WTC11 (cell line): ENCODE data around the gene PEX11B. TPM values are rescaled to one million over a fixed set of nuclear protein-coding genes. Genes with fewer than 3 reads are reported as not detected.

ENCODE experiments used
- ATAC-seq: fragments of 200-7000 bp; cut with Tn5 transposase; 2 replicates; pipeline ENCODE4 v1.10.0; 2021; ENCODE audit warnings: mild to moderate bottlenecking, moderate library complexity
- CTCF ChIA-PET: fragments of 300-600 bp; sonication (Branson Sonifier 250); formaldehyde crosslinking; loops from one replicate; lab custom pipeline; 2021; ENCODE audit warnings: antibody characterized with exemption; lab: Charles Lee
- POLR2A ChIA-PET: fragments of 350-600 bp; sonication (Branson Sonifier 250); formaldehyde crosslinking; loops from one replicate; lab custom pipeline; 2021; ENCODE audit warnings: antibody characterized with exemption; lab: Charles Lee
- DNase-seq: peaks from one replicate; pipeline ENCODE4 v3.0.0; 2021; ENCODE audit warnings: low spot score
- H3K27ac Mint-ChIP-seq: 2 replicates; pipeline ENCODE4 v1.8.0; 2021; ENCODE audit warnings: mixed read lengths
- H3K27me3 Mint-ChIP-seq: 2 replicates; pipeline ENCODE4 v1.8.0; 2021; ENCODE audit warnings: low read depth, mild to moderate bottlenecking, moderate library complexity, mixed read lengths
- H3K36me3 Mint-ChIP-seq: 2 replicates; pipeline ENCODE4 v1.8.0; 2021; ENCODE audit warnings: mixed read lengths
- H3K4me1 Mint-ChIP-seq: 2 replicates; pipeline ENCODE4 v1.8.0; 2022; ENCODE audit warnings: mixed read lengths
- H3K4me3 Mint-ChIP-seq: 2 replicates; pipeline ENCODE4 v1.8.0; 2021; ENCODE audit warnings: mild to moderate bottlenecking, moderate library complexity, mixed read lengths
- H3K9me3 Mint-ChIP-seq: 2 replicates; pipeline ENCODE4 v1.8.0; 2021; ENCODE audit warnings: mixed read lengths
- CREM ChIP-seq: sonication (generic); formaldehyde crosslinking; IDR thresholded peaks from 2 replicates; pipeline ENCODE4 v1.8.1; 2022; ENCODE audit warnings: mild to moderate bottlenecking, missing genetic modification reagents, moderate library complexity
- GABPB1 ChIP-seq: sonication (generic); formaldehyde crosslinking; IDR thresholded peaks from 2 replicates; pipeline ENCODE4 v1.8.1; 2023; ENCODE audit warnings: mild to moderate bottlenecking, missing genetic modification reagents
- IRF2 ChIP-seq: sonication (generic); formaldehyde crosslinking; IDR thresholded peaks from 2 replicates; pipeline ENCODE4 v1.8.0; 2022; ENCODE audit warnings: low read depth, missing genetic modification reagents, borderline replicate concordance
- JUN ChIP-seq: sonication (generic); formaldehyde crosslinking; IDR thresholded peaks from 2 replicates; pipeline ENCODE4 v1.8.0; 2023; ENCODE audit warnings: mild to moderate bottlenecking, missing genetic modification reagents
- OVOL2 ChIP-seq: fragments of 250-450 bp; sonication (Bioruptor Pico); IDR thresholded peaks from 2 replicates; pipeline ENCODE4 v1.9.0; 2021; ENCODE audit warnings: mild to moderate bottlenecking, borderline replicate concordance
- SP1 ChIP-seq: sonication (generic); formaldehyde crosslinking; conservative IDR thresholded peaks from 2 replicates; pipeline ENCODE4 v1.8.1; 2022; ENCODE audit warnings: missing genetic modification reagents
- TCF7 ChIP-seq: sonication (generic); formaldehyde crosslinking; IDR thresholded peaks from 2 replicates; pipeline ENCODE4 v1.8.0; 2022; ENCODE audit warnings: mild to moderate bottlenecking, low read depth, missing genetic modification reagents, moderate library complexity
- TEAD4 ChIP-seq: sonication (generic); formaldehyde crosslinking; IDR thresholded peaks from 2 replicates; pipeline ENCODE4 v1.8.0; 2022; ENCODE audit warnings: mild to moderate bottlenecking, missing genetic modification reagents
- ZNF121 ChIP-seq: sonication (generic); formaldehyde crosslinking; IDR thresholded peaks from 2 replicates; pipeline ENCODE4 v1.8.0; 2023; ENCODE audit warnings: missing genetic modification reagents
- ZNF263 ChIP-seq: sonication (generic); formaldehyde crosslinking; IDR thresholded peaks from 2 replicates; pipeline ENCODE4 v1.8.1; 2022; ENCODE audit warnings: low read depth, mild to moderate bottlenecking, moderate library complexity, missing genetic modification reagents
- ZNF416 ChIP-seq: fragments of 250-450 bp; sonication (Bioruptor Pico); IDR thresholded peaks from 2 replicates; pipeline ENCODE4 v1.9.0; 2021; ENCODE audit warnings: mild to moderate bottlenecking, inconsistent platforms
- total RNA-seq: library from RNA; stranded (reverse); gene quantifications from 3 replicates; pipeline ENCODE4 v1.2.3, GENCODE V29; 2021
- TF ChIP-seq, protein P1 (sequence below): sonication (generic); formaldehyde crosslinking; IDR thresholded peaks from 2 replicates; pipeline ENCODE4 v1.8.1; 2023; ENCODE audit warnings: mild to moderate bottlenecking, missing genetic modification reagents, moderate library complexity
- TF ChIP-seq, protein P2 (sequence below): sonication (generic); formaldehyde crosslinking; IDR thresholded peaks from 2 replicates; pipeline ENCODE4 v1.8.1; 2023; ENCODE audit warnings: mild to moderate bottlenecking, missing genetic modification reagents
- TF ChIP-seq, protein P3 (sequence below): sonication (generic); formaldehyde crosslinking; IDR thresholded peaks from 2 replicates; pipeline ENCODE4 v1.8.0; 2022; ENCODE audit warnings: mild to moderate bottlenecking, missing genetic modification reagents
- TF ChIP-seq, protein P4 (sequence below): sonication (generic); formaldehyde crosslinking; IDR thresholded peaks from 2 replicates; pipeline ENCODE4 v1.8.1; 2022; ENCODE audit warnings: mild to moderate bottlenecking, moderate library complexity, missing genetic modification reagents
- TF ChIP-seq, protein P5 (sequence below): sonication (generic); formaldehyde crosslinking; IDR thresholded peaks from 2 replicates; pipeline ENCODE4 v1.8.1; 2023; ENCODE audit warnings: mild to moderate bottlenecking, missing genetic modification reagents
- TF ChIP-seq, protein P6 (sequence below): sonication (generic); formaldehyde crosslinking; IDR thresholded peaks from 2 replicates; pipeline ENCODE4 v1.8.1; 2023; ENCODE audit warnings: mild to moderate bottlenecking, moderate library complexity, missing genetic modification reagents
- TF ChIP-seq, protein P7 (sequence below): sonication (generic); formaldehyde crosslinking; conservative IDR thresholded peaks from 2 replicates; pipeline ENCODE4 v1.8.1; 2022; ENCODE audit warnings: mild to moderate bottlenecking, missing genetic modification reagents
- TF ChIP-seq, protein P8 (sequence below): sonication (generic); formaldehyde crosslinking; IDR thresholded peaks from 2 replicates; pipeline ENCODE4 v1.8.0; 2023; ENCODE audit warnings: missing genetic modification reagents
- TF ChIP-seq, protein P9 (sequence below): fragments of 250-450 bp; sonication (Bioruptor Pico); IDR thresholded peaks from 2 replicates; pipeline ENCODE4 v1.8.0; 2021; ENCODE audit warnings: mild to moderate bottlenecking

PEX11B gene
- total RNA-seq, 1 experiment from 2014 or later = 11.8 TPM

DNA sequence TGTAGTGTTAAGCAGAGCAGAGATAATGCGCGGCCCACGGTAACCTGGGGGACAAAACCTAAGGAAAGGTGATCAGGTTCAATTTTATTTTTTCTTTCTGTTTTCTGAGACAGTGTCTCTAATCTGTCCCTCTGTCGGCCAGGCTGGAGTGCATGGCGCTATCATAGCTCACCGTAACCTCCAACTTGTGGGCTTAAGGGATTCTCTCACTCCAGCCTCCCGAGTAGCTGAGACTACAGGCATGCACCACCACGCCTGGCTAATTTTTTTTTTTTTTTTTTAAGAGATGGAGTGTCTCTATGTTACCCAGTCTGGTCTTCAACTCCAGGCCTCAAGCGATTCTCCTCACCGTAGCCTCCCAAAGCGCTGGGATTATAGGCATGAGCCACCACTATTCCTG, 32.1 kb downstream of the PEX11B start:
- ATAC-seq = peak; percentile 2

DNA sequence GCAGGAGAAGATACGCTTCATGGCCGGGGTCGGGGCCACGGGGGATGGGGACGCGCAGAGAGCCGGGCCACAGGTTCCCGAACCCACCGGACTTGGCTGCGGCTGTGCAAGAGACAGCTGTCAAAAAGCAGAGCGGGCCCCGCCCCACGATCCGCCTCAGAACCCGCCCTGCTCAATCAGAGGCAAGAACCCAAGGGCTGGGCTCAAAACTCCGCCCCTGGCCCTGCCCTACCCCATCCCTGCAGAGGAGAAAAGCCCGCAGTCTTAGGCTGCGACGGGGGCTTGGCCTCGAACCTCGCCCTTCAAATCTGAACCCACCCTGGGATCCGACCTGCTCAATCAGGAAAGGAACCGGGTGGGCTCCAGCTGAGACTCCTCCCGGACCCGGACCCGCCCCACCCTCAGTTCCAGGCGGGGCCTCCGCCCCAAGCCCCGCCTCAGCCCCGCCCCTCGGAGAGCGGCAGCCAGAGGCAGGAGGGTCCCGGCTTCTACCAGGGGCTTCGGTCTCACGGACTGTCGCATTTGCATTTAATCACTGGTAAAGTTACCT, 32.7 kb downstream of the PEX11B start, which contains the start of gene ANKRD35:
Gene ANKRD35 (minus strand): TSS at position 129 of the 550 bp plus-strand sequence. CDS start 108 bp downstream, at position 21.
- no peaks in the 10 kb centered on the region for H3K36me3 Mint-ChIP-seq
- peaks cover 15% of the 10 kb centered on the region for H3K4me1 Mint-ChIP-seq
- H3K27ac Mint-ChIP-seq = no peak within 1 kb of the TSS
- ATAC-seq = peak; percentile 97
- POLR2A ChIA-PET = interaction anchor here (2.0 kb wide), 1 partner anchor 26 kb away, joined by 10 read pairs; the partner anchor contains the start of gene PIAS3
- H3K4me3 Mint-ChIP-seq = peak within 1 kb of the TSS; percentile 79
- peaks cover 35% of the 10 kb centered on the region for H3K27me3 Mint-ChIP-seq
- peak; percentile 93 for DNase-seq
- TF ChIP-seq, protein P1, sequence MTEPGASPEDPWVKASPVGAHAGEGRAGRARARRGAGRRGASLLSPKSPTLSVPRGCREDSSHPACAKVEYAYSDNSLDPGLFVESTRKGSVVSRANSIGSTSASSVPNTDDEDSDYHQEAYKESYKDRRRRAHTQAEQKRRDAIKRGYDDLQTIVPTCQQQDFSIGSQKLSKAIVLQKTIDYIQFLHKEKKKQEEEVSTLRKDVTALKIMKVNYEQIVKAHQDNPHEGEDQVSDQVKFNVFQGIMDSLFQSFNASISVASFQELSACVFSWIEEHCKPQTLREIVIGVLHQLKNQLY (CRISPR knock-in tag) = no peak
- peak; percentile 46; the same call in 1 of the 2 replicates for TF ChIP-seq SP1 (CRISPR knock-in tag)
- no peaks in the 10 kb centered on the region for H3K9me3 Mint-ChIP-seq
- CTCF ChIA-PET = interaction anchor here (1.1 to 3.3 kb wide), 11 partner anchors 14 to 122 kb away, joined by 3 to 40 read pairs (median 7); partner anchors contain the start of genes ANKRD34A, ITGA10, NUDT17 and PIAS3

More for the DNA sequence above, 32.1 kb downstream of the PEX11B start:
- ChIA-PET POLR2A (interaction anchor here (0.6 to 2.0 kb wide), 2 partner anchors 14 to 27 kb away, joined by 4 to 10 read pairs; partner anchors contain the start of gene PIAS3), CTCF (interaction anchor here (1.1 to 3.3 kb wide), 11 partner anchors 14 to 121 kb away, joined by 3 to 40 read pairs (median 7); partner anchors contain the start of genes ANKRD34A, ITGA10, NUDT17 and PIAS3)
- Mint-ChIP-seq H3K27ac (no peak overlapping the region), H3K4me3 (peak overlapping the region; percentile 79), H3K9me3 (no peaks in the 10 kb centered on the region), H3K36me3 (no peaks in the 10 kb centered on the region), H3K4me1 (peaks cover 19% of the 10 kb centered on the region), H3K27me3 (peaks cover 35% of the 10 kb centered on the region)
- DNase-seq = no peak
- TF ChIP-seq CREM (CRISPR knock-in tag) (no peak), TEAD4 (CRISPR knock-in tag) (no peak), GABPB1 (CRISPR knock-in tag) (no peak), JUN (CRISPR knock-in tag) (no peak), OVOL2 (CRISPR knock-in tag) (no peak), TCF7 (CRISPR knock-in tag) (no peak)
- TF ChIP-seq, protein P2, sequence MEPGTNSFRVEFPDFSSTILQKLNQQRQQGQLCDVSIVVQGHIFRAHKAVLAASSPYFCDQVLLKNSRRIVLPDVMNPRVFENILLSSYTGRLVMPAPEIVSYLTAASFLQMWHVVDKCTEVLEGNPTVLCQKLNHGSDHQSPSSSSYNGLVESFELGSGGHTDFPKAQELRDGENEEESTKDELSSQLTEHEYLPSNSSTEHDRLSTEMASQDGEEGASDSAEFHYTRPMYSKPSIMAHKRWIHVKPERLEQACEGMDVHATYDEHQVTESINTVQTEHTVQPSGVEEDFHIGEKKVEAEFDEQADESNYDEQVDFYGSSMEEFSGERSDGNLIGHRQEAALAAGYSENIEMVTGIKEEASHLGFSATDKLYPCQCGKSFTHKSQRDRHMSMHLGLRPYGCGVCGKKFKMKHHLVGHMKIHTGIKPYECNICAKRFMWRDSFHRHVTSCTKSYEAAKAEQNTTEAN (CRISPR knock-in tag) = no peak
- TF ChIP-seq, protein P3, sequence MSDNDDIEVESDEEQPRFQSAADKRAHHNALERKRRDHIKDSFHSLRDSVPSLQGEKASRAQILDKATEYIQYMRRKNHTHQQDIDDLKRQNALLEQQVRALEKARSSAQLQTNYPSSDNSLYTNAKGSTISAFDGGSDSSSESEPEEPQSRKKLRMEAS (CRISPR knock-in tag) = no peak
- TF ChIP-seq, protein P4, sequence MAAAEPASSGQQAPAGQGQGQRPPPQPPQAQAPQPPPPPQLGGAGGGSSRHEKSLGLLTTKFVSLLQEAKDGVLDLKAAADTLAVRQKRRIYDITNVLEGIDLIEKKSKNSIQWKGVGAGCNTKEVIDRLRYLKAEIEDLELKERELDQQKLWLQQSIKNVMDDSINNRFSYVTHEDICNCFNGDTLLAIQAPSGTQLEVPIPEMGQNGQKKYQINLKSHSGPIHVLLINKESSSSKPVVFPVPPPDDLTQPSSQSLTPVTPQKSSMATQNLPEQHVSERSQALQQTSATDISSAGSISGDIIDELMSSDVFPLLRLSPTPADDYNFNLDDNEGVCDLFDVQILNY (CRISPR knock-in tag) = no peak
- TF ChIP-seq, protein P5, sequence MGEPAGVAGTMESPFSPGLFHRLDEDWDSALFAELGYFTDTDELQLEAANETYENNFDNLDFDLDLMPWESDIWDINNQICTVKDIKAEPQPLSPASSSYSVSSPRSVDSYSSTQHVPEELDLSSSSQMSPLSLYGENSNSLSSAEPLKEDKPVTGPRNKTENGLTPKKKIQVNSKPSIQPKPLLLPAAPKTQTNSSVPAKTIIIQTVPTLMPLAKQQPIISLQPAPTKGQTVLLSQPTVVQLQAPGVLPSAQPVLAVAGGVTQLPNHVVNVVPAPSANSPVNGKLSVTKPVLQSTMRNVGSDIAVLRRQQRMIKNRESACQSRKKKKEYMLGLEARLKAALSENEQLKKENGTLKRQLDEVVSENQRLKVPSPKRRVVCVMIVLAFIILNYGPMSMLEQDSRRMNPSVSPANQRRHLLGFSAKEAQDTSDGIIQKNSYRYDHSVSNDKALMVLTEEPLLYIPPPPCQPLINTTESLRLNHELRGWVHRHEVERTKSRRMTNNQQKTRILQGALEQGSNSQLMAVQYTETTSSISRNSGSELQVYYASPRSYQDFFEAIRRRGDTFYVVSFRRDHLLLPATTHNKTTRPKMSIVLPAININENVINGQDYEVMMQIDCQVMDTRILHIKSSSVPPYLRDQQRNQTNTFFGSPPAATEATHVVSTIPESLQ (CRISPR knock-in tag) = no peak

DNA sequence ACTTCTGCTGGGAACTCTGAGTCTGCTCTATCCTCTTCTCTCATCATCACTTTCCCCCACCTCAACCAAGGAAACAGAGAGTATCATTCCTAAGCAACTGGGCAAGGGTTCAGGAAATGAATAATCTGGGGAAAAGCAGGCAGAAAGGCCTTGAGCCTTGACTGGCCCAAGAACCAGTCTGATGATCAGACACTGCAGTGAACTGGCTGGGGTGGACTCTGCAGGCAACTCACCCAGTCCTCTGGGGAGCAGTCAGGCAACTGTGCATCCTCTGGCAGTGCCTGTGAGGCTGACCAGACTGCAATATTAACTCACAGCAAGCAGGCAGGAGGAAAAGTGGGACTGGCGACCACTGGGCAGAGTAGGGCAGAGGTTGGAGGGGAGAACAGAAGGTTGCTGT, 33.8 kb downstream of the PEX11B start:
- no peaks in the 10 kb centered on the region for H3K9me3 Mint-ChIP-seq
- peak overlapping the region; percentile 79 for H3K4me3 Mint-ChIP-seq
- H3K27ac Mint-ChIP-seq = no peak overlapping the region
- peaks cover 24% of the 10 kb centered on the region for H3K4me1 Mint-ChIP-seq
- peaks cover 35% of the 10 kb centered on the region for H3K27me3 Mint-ChIP-seq
- ATAC-seq (no peak), DNase-seq (no peak)
- ChIA-PET CTCF (interaction anchor here (1.5 to 3.3 kb wide), 3 partner anchors 12 to 39 kb away, joined by 11 to 40 read pairs (median 39); partner anchors contain the start of genes NUDT17 and PIAS3), POLR2A (no interaction called here)
- no peaks in the 10 kb centered on the region for H3K36me3 Mint-ChIP-seq
- TF ChIP-seq, protein P6, sequence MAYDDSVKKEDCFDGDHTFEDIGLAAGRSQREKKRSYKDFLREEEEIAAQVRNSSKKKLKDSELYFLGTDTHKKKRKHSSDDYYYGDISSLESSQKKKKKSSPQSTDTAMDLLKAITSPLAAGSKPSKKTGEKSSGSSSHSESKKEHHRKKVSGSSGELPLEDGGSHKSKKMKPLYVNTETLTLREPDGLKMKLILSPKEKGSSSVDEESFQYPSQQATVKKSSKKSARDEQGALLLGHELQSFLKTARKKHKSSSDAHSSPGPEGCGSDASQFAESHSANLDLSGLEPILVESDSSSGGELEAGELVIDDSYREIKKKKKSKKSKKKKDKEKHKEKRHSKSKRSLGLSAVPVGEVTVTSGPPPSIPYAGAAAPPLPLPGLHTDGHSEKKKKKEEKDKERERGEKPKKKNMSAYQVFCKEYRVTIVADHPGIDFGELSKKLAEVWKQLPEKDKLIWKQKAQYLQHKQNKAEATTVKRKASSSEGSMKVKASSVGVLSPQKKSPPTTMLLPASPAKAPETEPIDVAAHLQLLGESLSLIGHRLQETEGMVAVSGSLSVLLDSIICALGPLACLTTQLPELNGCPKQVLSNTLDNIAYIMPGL = no peak
- TF ChIP-seq, protein P7, sequence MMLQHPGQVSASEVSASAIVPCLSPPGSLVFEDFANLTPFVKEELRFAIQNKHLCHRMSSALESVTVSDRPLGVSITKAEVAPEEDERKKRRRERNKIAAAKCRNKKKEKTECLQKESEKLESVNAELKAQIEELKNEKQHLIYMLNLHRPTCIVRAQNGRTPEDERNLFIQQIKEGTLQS (CRISPR knock-in tag) = no peak
- TF ChIP-seq ZNF416 (CRISPR knock-in tag) (no peak), ZNF263 (CRISPR knock-in tag) (no peak), ZNF121 (CRISPR knock-in tag) (no peak), IRF2 (CRISPR knock-in tag) (no peak), CREM (CRISPR knock-in tag) (no peak)
- TF ChIP-seq, protein P8, sequence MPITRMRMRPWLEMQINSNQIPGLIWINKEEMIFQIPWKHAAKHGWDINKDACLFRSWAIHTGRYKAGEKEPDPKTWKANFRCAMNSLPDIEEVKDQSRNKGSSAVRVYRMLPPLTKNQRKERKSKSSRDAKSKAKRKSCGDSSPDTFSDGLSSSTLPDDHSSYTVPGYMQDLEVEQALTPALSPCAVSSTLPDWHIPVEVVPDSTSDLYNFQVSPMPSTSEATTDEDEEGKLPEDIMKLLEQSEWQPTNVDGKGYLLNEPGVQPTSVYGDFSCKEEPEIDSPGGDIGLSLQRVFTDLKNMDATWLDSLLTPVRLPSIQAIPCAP (CRISPR knock-in tag) = no peak
- TF ChIP-seq, protein P4 (CRISPR knock-in tag) = no peak
- TF ChIP-seq, protein P9, sequence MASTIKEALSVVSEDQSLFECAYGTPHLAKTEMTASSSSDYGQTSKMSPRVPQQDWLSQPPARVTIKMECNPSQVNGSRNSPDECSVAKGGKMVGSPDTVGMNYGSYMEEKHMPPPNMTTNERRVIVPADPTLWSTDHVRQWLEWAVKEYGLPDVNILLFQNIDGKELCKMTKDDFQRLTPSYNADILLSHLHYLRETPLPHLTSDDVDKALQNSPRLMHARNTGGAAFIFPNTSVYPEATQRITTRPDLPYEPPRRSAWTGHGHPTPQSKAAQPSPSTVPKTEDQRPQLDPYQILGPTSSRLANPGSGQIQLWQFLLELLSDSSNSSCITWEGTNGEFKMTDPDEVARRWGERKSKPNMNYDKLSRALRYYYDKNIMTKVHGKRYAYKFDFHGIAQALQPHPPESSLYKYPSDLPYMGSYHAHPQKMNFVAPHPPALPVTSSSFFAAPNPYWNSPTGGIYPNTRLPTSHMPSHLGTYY (CRISPR knock-in tag) = no peak
